ENCODE measurements around the gene IGF2BP2.
"Not testable (repeated sequence)": the region's sequence is repeated elsewhere in the genome, so short reads cannot be mapped to it uniquely, and the experiment has no call there.

IGF2BP2 gene

GRCh38 chr3:185789134-185789533, 35.7 kb downstream of the IGF2BP2 start:
- Histone ChIP-seq H3K27me3 (ENCODE audit: control insufficient read depth, insufficient read depth, low read length) (no peaks in the 10 kb centered on the region), H3K4me3 (ENCODE audit: low read length) (no peak overlapping the region), H3K27ac (ENCODE audit: low read depth, low read length) (no peak overlapping the region), H3K9ac (ENCODE audit: low read length) (no peak overlapping the region), H3K36me3 (ENCODE audit: control insufficient read depth, insufficient read depth, low read length) (no peaks in the 10 kb centered on the region), H3K4me1 (ENCODE audit: control insufficient read depth, insufficient read depth, low read length) (no peaks in the 10 kb centered on the region)

- no peaks in the 10 kb centered on the region for H3K4me1 ChIP-seq (ENCODE audit: control insufficient read depth, insufficient read depth, low read length)
- no peaks in the 10 kb centered on the region for H3K27me3 ChIP-seq (ENCODE audit: control insufficient read depth, insufficient read depth, low read length)
- H3K4me3 ChIP-seq (ENCODE audit: low read length) = no peak overlapping the region
- no peaks in the 10 kb centered on the region for H3K36me3 ChIP-seq (ENCODE audit: control insufficient read depth, insufficient read depth, low read length)
- H3K27ac ChIP-seq (ENCODE audit: low read depth, low read length) = no peak overlapping the region
- H3K9ac ChIP-seq (ENCODE audit: low read length) = no peak overlapping the region
These were observed 36.5 kb downstream of the IGF2BP2 start for GRCh38 chr3:185788292-185788691.

GRCh38 chr3:185786956-185787877, 37.6 kb downstream of the IGF2BP2 start:
- Histone ChIP-seq H3K36me3 (ENCODE audit: control insufficient read depth, insufficient read depth, low read length) (no peaks in the 10 kb centered on the region), H3K27me3 (ENCODE audit: control insufficient read depth, insufficient read depth, low read length) (no peaks in the 10 kb centered on the region), H3K27ac (ENCODE audit: low read depth, low read length) (no peak overlapping the region), H3K4me1 (ENCODE audit: control insufficient read depth, insufficient read depth, low read length) (no peaks in the 10 kb centered on the region), H3K4me3 (ENCODE audit: low read length) (no peak overlapping the region), H3K9ac (ENCODE audit: low read length) (no peak overlapping the region)

GRCh38 chr3:185786258-185786657, 38.6 kb downstream of the IGF2BP2 start:
- H3K27ac ChIP-seq (ENCODE audit: low read depth, low read length); H3K27me3 ChIP-seq (ENCODE audit: control insufficient read depth, insufficient read depth, low read length); H3K9ac ChIP-seq (ENCODE audit: low read length); H3K4me3 ChIP-seq (ENCODE audit: low read length); H3K4me1 ChIP-seq (ENCODE audit: control insufficient read depth, insufficient read depth, low read length); H3K36me3 ChIP-seq (ENCODE audit: control insufficient read depth, insufficient read depth, low read length): not testable (repeated sequence)

GRCh38 chr3:185784317-185784716, 40.5 kb downstream of the IGF2BP2 start:
- Histone ChIP-seq H3K27ac (ENCODE audit: low read depth, low read length) (no peak overlapping the region), H3K9ac (ENCODE audit: low read length) (no peak overlapping the region), H3K36me3 (ENCODE audit: control insufficient read depth, insufficient read depth, low read length) (no peaks in the 10 kb centered on the region), H3K27me3 (ENCODE audit: control insufficient read depth, insufficient read depth, low read length) (no peaks in the 10 kb centered on the region), H3K4me3 (ENCODE audit: low read length) (no peak overlapping the region), H3K4me1 (ENCODE audit: control insufficient read depth, insufficient read depth, low read length) (no peaks in the 10 kb centered on the region)

- Histone ChIP-seq H3K36me3 (ENCODE audit: control insufficient read depth, insufficient read depth, low read length) (no peaks in the 10 kb centered on the region), H3K9ac (ENCODE audit: low read length) (no peak overlapping the region), H3K4me1 (ENCODE audit: control insufficient read depth, insufficient read depth, low read length) (no peaks in the 10 kb centered on the region), H3K27me3 (ENCODE audit: control insufficient read depth, insufficient read depth, low read length) (no peaks in the 10 kb centered on the region), H3K27ac (ENCODE audit: low read depth, low read length) (no peak overlapping the region), H3K4me3 (ENCODE audit: low read length) (no peak overlapping the region)
These were observed 43.1 kb downstream of the IGF2BP2 start for GRCh38 chr3:185781759-185782158.

GRCh38 chr3:185779461-185779860, 45.4 kb downstream of the IGF2BP2 start:
- H3K9ac ChIP-seq (ENCODE audit: low read length) = no peak overlapping the region
- H3K27ac ChIP-seq (ENCODE audit: low read depth, low read length) = no peak overlapping the region
- no peaks in the 10 kb centered on the region for H3K4me1 ChIP-seq (ENCODE audit: control insufficient read depth, insufficient read depth, low read length)
- no peaks in the 10 kb centered on the region for H3K27me3 ChIP-seq (ENCODE audit: control insufficient read depth, insufficient read depth, low read length)
- no peaks in the 10 kb centered on the region for H3K36me3 ChIP-seq (ENCODE audit: control insufficient read depth, insufficient read depth, low read length)
- no peak overlapping the region for H3K4me3 ChIP-seq (ENCODE audit: low read length)

GRCh38 chr3:185778821-185779220, 46.0 kb downstream of the IGF2BP2 start:
- Histone ChIP-seq H3K4me1 (ENCODE audit: control insufficient read depth, insufficient read depth, low read length) (no peaks in the 10 kb centered on the region), H3K4me3 (ENCODE audit: low read length) (no peak overlapping the region), H3K9ac (ENCODE audit: low read length) (no peak overlapping the region), H3K27me3 (ENCODE audit: control insufficient read depth, insufficient read depth, low read length) (no peaks in the 10 kb centered on the region), H3K36me3 (ENCODE audit: control insufficient read depth, insufficient read depth, low read length) (no peaks in the 10 kb centered on the region), H3K27ac (ENCODE audit: low read depth, low read length) (no peak overlapping the region)

GRCh38 chr3:185778094-185778493, 46.7 kb downstream of the IGF2BP2 start:
- Histone ChIP-seq H3K36me3 (ENCODE audit: control insufficient read depth, insufficient read depth, low read length) (no peaks in the 10 kb centered on the region), H3K27ac (ENCODE audit: low read depth, low read length) (no peak overlapping the region), H3K27me3 (ENCODE audit: control insufficient read depth, insufficient read depth, low read length) (no peaks in the 10 kb centered on the region), H3K4me3 (ENCODE audit: low read length) (no peak overlapping the region), H3K9ac (ENCODE audit: low read length) (no peak overlapping the region), H3K4me1 (ENCODE audit: control insufficient read depth, insufficient read depth, low read length) (no peaks in the 10 kb centered on the region)

- Histone ChIP-seq H3K27ac (ENCODE audit: low read depth, low read length) (no peak overlapping the region), H3K4me1 (ENCODE audit: control insufficient read depth, insufficient read depth, low read length) (no peaks in the 10 kb centered on the region), H3K36me3 (ENCODE audit: control insufficient read depth, insufficient read depth, low read length) (no peaks in the 10 kb centered on the region), H3K27me3 (ENCODE audit: control insufficient read depth, insufficient read depth, low read length) (no peaks in the 10 kb centered on the region), H3K4me3 (ENCODE audit: low read length) (no peak overlapping the region), H3K9ac (ENCODE audit: low read length) (no peak overlapping the region)
These were observed 54.7 kb downstream of the IGF2BP2 start for GRCh38 chr3:185770109-185770508.

GRCh38 chr3:185768578-185768982, 56.3 kb downstream of the IGF2BP2 start:
- H3K4me3 ChIP-seq (ENCODE audit: low read length); H3K27ac ChIP-seq (ENCODE audit: low read depth, low read length); H3K9ac ChIP-seq (ENCODE audit: low read length); H3K27me3 ChIP-seq (ENCODE audit: control insufficient read depth, insufficient read depth, low read length); H3K36me3 ChIP-seq (ENCODE audit: control insufficient read depth, insufficient read depth, low read length); H3K4me1 ChIP-seq (ENCODE audit: control insufficient read depth, insufficient read depth, low read length): not testable (repeated sequence)

GRCh38 chr3:185767002-185767688, 57.7 kb downstream of the IGF2BP2 start:
- Histone ChIP-seq H3K27ac (ENCODE audit: low read depth, low read length) (no peak overlapping the region), H3K4me1 (ENCODE audit: control insufficient read depth, insufficient read depth, low read length) (no peaks in the 10 kb centered on the region), H3K27me3 (ENCODE audit: control insufficient read depth, insufficient read depth, low read length) (no peaks in the 10 kb centered on the region), H3K36me3 (ENCODE audit: control insufficient read depth, insufficient read depth, low read length) (no peaks in the 10 kb centered on the region), H3K4me3 (ENCODE audit: low read length) (no peak overlapping the region), H3K9ac (ENCODE audit: low read length) (no peak overlapping the region)
